Mucosa of descending colon (tissue), 3 donors: ENCODE results near the gene PRKCE. TPM values are rescaled to one million over a fixed set of nuclear protein-coding genes. Genes with fewer than 3 reads are reported as not detected.
A peak's percentile ranks its signal among the peaks of the same experiment; 100 is the strongest.

Experiments
- ATAC-seq: fragments of 200-7000 bp; cut with Tn5 transposase; one replicate; pipeline ENCODE4 v1.9.1; 2020; ENCODE audit warnings: mild to moderate bottlenecking, moderate library complexity
- DNase-seq, 3 donors: peaks; one replicate each; pipeline ENCODE4 v3.0.0-alpha.2; 2020
- H3K36me3 ChIP-seq: fragments of 200-600 bp; one replicate; pipeline ENCODE4 v1.8.0; 2021; ENCODE audit warnings: low read depth, mild to moderate bottlenecking
- H3K4me1 ChIP-seq: fragments of 200-600 bp; one replicate; pipeline ENCODE4 v1.8.0; 2021; ENCODE audit warnings: low read depth, mild to moderate bottlenecking
- H3K4me3 ChIP-seq: fragments of 200-600 bp; one replicate; pipeline ENCODE4 v1.8.0; 2021; ENCODE audit warnings: mild to moderate bottlenecking
- H3K9me3 ChIP-seq: fragments of 200-600 bp; one replicate; pipeline ENCODE4 v1.8.0; 2021; ENCODE audit warnings: mild to moderate bottlenecking
- CTCF ChIP-seq: fragments of 200-600 bp; IDR thresholded peaks from one replicate; pipeline ENCODE4 v1.8.0; 2022; ENCODE audit warnings: antibody characterized with exemption, mild to moderate bottlenecking
- intact Hi-C, 2 donors: fragments of 100-400 bp; cut with DNase I in 1 of 2; cut with micrococcal nuclease in 1 of 2; formaldehyde crosslinking; loops; one replicate each; pipeline versions ENCODE4 v1.11.0 to v1.11.1; 2022; cut with DNase I, micrococcal nuclease
- total RNA-seq, 3 donors: library from RNA; stranded (reverse); fragmentation: NEBNext Ultra II Directional in 2 of 3; extraction: Animal tissue kit (Norgen Biotek cat#: 25700) in 2 of 3; gene quantifications; one replicate each; pipeline versions ENCODE4 v1.2.1 to v1.2.4, GENCODE V29; 2021 to 2023
- donor health status: DM: no; HTN: no; CAD: no; lungs with moderate emphysema.
- donor health status: DM: no; HTN: no; CAD: no.
- donor health status: DM: no; HTN: yes; CAD: no.

Gene PRKCE
- total RNA-seq, 3 donors from 2014 or later, result 24.5 to 52.0 (median 32.7) TPM

- intact Hi-C loops, result no loop called here
- TF ChIP-seq CTCF, result no peak
- no peak overlapping the region for H3K4me3 ChIP-seq
- ATAC-seq (peak; percentile 92), DNase-seq (peak in 2 of 3 donors; percentile 37 to 66)
- H3K36me3 ChIP-seq, result no peaks in the 10 kb centered on the region
- H3K4me1 ChIP-seq, result no peaks in the 10 kb centered on the region
- no peaks in the 10 kb centered on the region for H3K9me3 ChIP-seq
Measured at GRCh38 chr2:45821558-45822271, 170.2 kb downstream of the PRKCE start.

- TF ChIP-seq CTCF, result no peak
Measured at GRCh38 chr2:45822272-45822630, 170.8 kb downstream of the PRKCE start.

GRCh38 chr2:45823723-45824206 lies 172.3 kb downstream of the PRKCE start:
- H3K4me3 ChIP-seq, result no peak overlapping the region
- no peaks in the 10 kb centered on the region for H3K9me3 ChIP-seq
- TF ChIP-seq CTCF, result no peak
- ATAC-seq, result peak; percentile 29
- H3K4me1 ChIP-seq, result no peaks in the 10 kb centered on the region
- DNase-seq, result no peak
- intact Hi-C loops, result no loop called here
- H3K36me3 ChIP-seq, result no peaks in the 10 kb centered on the region

More at GRCh38 chr2:45822272-45822630, 170.8 kb downstream of the PRKCE start:
- DNase-seq, result no peak
- Histone ChIP-seq H3K4me3 (no peak overlapping the region), H3K4me1 (no peaks in the 10 kb centered on the region), H3K9me3 (no peaks in the 10 kb centered on the region), H3K36me3 (no peaks in the 10 kb centered on the region)
- intact Hi-C loops, result no loop called here
- peak; percentile 16 for ATAC-seq

- no peak for TF ChIP-seq CTCF
- intact Hi-C loops, result no loop called here
- ATAC-seq, result no peak
Measured at GRCh38 chr2:45825001-45825651, 173.7 kb downstream of the PRKCE start.

GRCh38 chr2:45826460-45826859 lies 175.0 kb downstream of the PRKCE start:
- intact Hi-C loops, result no loop called here
- no peaks in the 10 kb centered on the region for H3K4me1 ChIP-seq
- no peak for TF ChIP-seq CTCF
- no peak for DNase-seq
- no peaks in the 10 kb centered on the region for H3K36me3 ChIP-seq
- H3K9me3 ChIP-seq, result peaks cover 13% of the 10 kb centered on the region
- H3K4me3 ChIP-seq, result no peak overlapping the region
- no peak for ATAC-seq

More at GRCh38 chr2:45825001-45825651, 173.7 kb downstream of the PRKCE start:
- Histone ChIP-seq H3K4me1 (no peaks in the 10 kb centered on the region), H3K36me3 (no peaks in the 10 kb centered on the region), H3K9me3 (peaks cover 5% of the 10 kb centered on the region), H3K4me3 (no peak overlapping the region)
- DNase-seq, result no peak
